ENCODE measurements around the gene AGAP1. TPM values are rescaled to one million over a fixed set of nuclear protein-coding genes. Genes with fewer than 3 reads are reported as not detected.

Gene AGAP1
- total RNA-seq, 1 donor, result 12.3 TPM

- DNase-seq (ENCODE audit: low read depth), result no peak
- no peak for TF ChIP-seq CTCF (IDR thresholded peaks at IDR 0.05; ENCODE audit: insufficient read depth, low read length)
- H3K4me3 ChIP-seq (ENCODE audit: low read depth, low read length), result no peak overlapping the region
These were observed 609.1 kb downstream of the AGAP1 start for GRCh38 chr2:236102971-236103370.

DNA sequence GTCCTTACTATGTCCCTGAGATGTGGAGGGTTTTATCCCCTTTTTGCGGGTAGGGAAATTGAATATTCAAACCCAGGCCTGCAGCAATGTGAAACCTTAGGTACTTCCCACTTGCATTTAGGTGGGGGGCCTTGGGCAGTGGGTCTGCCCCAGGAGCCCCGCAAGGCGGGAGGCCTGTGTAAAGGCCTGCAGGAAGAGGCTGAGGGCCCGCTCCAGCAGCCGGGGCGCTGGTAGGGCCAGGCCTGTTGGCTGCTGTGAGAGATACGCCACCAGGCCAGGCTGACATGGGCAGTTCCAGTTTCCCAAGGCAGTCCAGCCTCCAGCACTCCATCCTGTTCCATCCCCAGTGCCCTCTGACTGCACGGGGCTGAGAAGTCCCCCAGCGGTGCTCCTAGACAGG lies 610.1 kb downstream of the AGAP1 start:
- no peak for DNase-seq (ENCODE audit: low read depth)
- no peak for TF ChIP-seq CTCF (IDR thresholded peaks at IDR 0.05; ENCODE audit: insufficient read depth, low read length)
- no peak overlapping the region for H3K4me3 ChIP-seq (ENCODE audit: low read depth, low read length)

DNA sequence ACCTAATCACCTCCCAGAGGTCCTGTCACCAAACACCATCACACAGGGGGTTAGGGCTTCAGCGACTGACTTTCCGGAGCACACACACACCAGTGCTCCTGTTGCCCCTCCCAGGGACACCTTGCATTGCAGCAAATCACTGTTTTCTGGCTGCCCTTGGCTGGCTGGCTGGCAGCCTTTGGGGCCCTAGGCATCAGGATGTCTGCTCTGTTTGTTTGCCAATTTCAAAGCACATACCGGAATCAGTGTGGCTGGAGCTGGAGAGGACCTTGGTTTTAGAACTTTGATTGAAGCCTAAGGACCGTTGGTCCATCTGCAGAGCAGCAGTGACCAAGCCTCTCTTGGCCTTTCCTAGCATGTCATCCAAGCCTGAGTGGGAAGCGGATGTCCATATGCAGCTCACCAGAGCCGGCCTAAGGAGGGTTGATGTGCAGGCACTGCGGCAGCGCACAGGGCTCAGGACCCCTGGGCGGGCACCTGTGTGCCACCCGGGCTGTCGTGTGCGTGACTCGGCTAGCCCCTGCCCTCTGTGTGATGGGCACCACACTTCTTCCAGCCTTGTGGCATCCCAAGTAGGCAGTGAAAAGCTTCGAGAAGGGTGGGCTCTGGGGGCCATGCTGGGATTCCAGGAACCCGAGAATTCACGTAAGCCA lies 612.2 kb downstream of the AGAP1 start:
- no peak for DNase-seq (ENCODE audit: low read depth)
- no peak for TF ChIP-seq CTCF (IDR thresholded peaks at IDR 0.05; ENCODE audit: insufficient read depth, low read length)
- no peak overlapping the region for H3K4me3 ChIP-seq (ENCODE audit: low read depth, low read length)

DNA sequence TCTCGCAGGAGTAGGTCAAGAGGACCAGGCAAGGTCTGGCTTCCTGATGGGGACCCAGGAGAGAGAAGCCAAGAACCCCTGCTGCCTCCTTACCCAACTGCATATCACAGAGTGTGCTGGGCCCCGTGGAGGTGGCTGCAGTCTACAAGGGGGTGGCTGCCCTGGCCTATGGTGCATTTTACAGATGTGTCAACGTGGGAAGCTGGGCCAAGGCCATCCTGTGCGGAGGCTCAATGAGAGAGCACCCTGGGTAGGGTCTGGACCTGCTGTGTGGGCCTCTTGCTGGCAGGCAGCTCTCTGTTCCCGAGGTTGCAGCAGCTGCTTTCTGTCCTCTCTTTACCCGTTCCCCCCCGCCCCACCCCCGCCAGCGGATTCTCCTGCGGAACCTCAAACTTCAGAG lies 612.9 kb downstream of the AGAP1 start:
- no peak for TF ChIP-seq CTCF (IDR thresholded peaks at IDR 0.05; ENCODE audit: insufficient read depth, low read length)
- H3K4me3 ChIP-seq (ENCODE audit: low read depth, low read length), result no peak overlapping the region

GRCh38 chr2:236107536-236107935 lies 613.7 kb downstream of the AGAP1 start:
- no peak for TF ChIP-seq CTCF (IDR thresholded peaks at IDR 0.05; ENCODE audit: insufficient read depth, low read length)
- DNase-seq (ENCODE audit: low read depth), result no peak
- no peak overlapping the region for H3K4me3 ChIP-seq (ENCODE audit: low read depth, low read length)

More for the DNA sequence above, 612.9 kb downstream of the AGAP1 start:
- DNase-seq (ENCODE audit: low read depth), result no peak

DNA sequence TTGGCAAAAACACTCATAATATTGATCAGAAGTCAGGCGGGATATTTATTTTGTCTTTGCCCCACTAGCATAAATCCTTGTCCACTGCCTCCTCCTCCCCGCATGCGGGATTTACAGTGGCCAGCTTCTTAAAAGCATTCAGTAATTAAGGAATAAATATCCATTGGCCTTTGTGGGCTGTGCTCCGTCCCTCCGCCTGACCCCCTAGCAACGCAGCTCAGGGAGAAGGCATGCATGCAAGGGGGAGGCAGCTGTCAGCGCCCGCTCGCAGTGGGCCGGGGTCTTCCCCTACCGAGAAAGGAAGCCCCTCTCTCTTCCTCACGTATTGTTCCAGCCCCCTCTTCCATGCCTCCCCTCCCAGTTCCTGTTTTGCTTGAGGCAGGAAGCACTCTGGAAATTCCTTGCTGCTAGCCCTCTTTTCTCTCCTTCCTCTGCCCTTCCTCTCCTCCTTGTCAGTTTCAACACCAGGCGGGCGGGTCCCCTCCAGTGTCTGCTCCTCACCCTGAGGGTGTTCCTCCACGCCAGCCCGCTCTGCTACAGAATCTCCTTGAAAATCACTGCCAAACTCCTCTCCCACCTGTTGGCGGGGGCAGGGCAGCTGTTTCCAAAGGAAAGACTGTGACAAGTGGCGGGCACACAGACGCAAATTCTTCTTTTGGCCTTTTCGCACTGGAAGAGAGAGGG lies 614.2 kb downstream of the AGAP1 start:
- no peak for DNase-seq (ENCODE audit: low read depth)
- no peak for TF ChIP-seq CTCF (IDR thresholded peaks at IDR 0.05; ENCODE audit: insufficient read depth, low read length)
- H3K4me3 ChIP-seq (ENCODE audit: low read depth, low read length), result no peak overlapping the region
